Fibroblast of skin of left biceps (primary cell): Measurements from ENCODE around the gene TMEM192.
"Not testable (repeated sequence)": the region's sequence is repeated elsewhere in the genome, so short reads cannot be mapped to it uniquely, and the experiment has no call there.

Experiments used
- DNase-seq, 2 experiments: peaks; one replicate each; pipeline ENCODE4 v3.0.0-alpha.2; 2013; ENCODE audit warnings: low read depth in 2 of 2

Gene TMEM192

GRCh38 chr4:165094873-165095272, 17.8 kb downstream of the TMEM192 start:
- no peak for DNase-seq

DNA sequence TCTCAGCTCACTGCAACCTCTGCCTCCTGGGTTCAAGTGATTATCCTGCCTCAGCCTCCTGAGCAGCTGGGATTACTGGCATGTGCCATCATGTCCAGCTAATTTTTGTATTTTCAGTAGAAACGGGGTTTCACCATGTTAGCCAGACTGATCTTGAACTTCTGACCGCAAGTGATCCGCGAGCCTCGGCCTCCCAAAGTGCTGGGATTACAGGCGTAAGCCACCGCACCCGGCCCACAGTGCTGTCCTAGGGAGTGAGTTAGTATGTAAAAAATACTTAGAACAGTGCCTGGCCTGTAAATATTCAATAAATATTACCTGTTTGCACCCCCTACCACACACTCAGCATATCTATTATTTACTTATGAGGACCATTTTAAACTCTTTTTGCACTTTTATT, 20.5 kb downstream of the TMEM192 start:
- not testable (repeated sequence) for DNase-seq

- no peak for DNase-seq
Measured at GRCh38 chr4:165088366-165088765, 24.3 kb downstream of the TMEM192 start.

GRCh38 chr4:165085946-165086345, 26.7 kb downstream of the TMEM192 start:
- no peak for DNase-seq

DNA sequence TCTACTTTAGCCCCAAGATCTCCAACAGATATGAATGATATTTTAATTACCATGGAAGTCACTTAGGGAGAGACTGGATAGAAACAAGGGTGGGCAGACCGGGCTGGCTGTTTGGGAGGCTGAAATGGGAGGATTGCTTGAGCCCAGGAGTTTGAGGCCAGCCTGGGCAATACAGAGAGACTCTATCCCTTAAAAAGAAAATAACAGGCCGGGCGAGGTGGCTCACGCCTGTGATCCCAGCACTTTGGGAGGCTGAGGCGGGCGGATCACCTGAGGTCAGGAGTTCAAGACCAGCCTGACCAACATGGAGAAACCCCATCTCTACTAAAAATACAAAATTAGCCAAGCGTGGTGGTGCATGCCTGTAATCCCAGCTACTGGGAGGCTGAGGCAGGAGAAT, 27.9 kb downstream of the TMEM192 start:
- not testable (repeated sequence) for DNase-seq

- DNase-seq, result no peak
Measured at GRCh38 chr4:165079476-165079875, 33.2 kb downstream of the TMEM192 start.

GRCh38 chr4:165077034-165077578, 35.6 kb downstream of the TMEM192 start:
- DNase-seq, result no peak

GRCh38 chr4:165073346-165073745, 39.3 kb downstream of the TMEM192 start:
- DNase-seq, result not testable (repeated sequence)

GRCh38 chr4:165070560-165070959, 42.1 kb downstream of the TMEM192 start:
- no peak for DNase-seq

GRCh38 chr4:165060938-165061337, 51.7 kb downstream of the TMEM192 start:
- DNase-seq, result no peak

GRCh38 chr4:165059386-165059785, 53.3 kb downstream of the TMEM192 start:
- DNase-seq, result no peak

GRCh38 chr4:165058666-165059065, 54.0 kb downstream of the TMEM192 start:
- DNase-seq, result no peak

DNA sequence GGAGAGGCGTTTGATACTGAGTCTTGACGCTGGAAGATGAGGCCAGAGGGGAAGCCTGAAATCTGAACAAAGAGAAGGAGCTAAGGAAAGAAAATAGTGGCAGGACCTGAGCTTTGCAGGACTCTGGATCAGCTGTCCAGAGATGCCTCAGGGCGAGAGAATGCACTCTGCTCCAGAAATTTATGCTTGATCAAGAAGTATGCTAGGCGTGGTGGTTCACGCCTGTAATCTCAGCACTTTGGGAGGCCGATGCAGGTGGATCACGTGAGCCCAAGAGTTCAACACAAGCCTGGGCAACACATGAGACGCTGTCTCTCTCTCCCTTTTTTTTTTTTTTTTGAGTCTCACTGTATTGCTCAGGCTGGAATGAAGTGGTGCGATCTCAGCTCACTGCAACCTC, 57.1 kb downstream of the TMEM192 start:
- no peak for DNase-seq

DNA sequence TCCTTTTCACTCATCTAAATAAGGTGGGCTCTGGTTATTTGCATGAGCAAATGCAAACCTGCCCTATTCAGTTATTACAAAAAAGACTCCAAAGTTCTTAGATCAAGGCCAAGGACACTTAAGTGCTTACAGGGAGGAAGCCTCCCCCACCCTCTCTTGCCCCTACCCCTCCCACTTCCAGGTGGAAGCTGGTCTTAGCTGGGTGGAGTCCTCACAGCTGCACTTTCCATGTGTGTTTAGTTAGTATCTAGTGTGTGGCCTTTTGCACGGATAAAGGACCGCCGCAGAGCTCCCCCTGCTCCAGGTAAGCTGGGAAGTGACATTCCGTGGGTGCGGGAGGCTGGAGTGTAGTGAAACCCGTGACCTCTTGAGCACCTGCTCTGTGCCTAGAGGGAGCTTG, 59.0 kb downstream of the TMEM192 start, which contains the start of gene TRIM75:
Gene TRIM75, plus strand, starts transcription at position 222 of the 400 bp plus-strand sequence. CDS start 5,282 bp downstream, outside the sequence.
- DNase-seq, result no peak

DNA sequence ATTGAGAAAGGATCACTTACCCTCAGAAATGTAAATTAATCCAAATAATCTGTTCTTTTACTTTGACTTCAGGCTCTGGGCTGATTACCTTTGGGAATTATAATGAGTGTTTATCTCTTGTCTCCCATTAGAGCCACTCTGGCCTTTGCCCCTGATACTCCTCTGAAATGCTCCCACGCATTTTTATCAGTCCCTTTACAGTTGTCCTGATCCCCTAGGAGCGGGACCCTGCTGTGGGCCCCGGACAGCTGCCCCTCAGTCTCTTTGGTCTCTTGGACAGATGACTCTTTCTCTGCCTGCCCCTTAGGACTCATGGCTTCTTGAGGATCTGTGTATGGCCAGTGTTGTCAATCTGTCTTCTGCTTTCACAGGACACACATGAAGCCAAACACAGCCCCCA, 60.0 kb downstream of the TMEM192 start:
- DNase-seq, result no peak

DNA sequence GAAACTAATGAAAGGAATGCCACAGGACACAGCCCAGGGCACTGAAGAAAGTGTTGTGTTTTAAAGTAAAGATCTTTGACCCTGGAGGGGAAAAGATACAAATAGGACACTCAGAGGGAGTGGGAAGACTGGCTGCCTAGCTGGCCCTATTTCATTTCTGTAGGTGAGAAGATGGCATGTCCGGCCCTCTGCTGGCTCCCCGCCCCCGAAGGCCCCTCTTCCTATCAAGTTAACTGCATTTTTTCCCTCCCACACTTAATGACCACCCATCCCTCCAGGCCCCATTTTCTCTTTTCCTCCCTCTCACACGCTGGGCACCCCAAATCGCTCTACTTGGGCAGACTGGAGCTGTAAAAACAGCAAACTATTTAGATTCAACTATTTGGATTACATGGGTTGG, 64.5 kb downstream of the TMEM192 start:
- no peak for DNase-seq

- no peak for DNase-seq
Measured at GRCh38 chr4:165031436-165032211, 81.0 kb downstream of the TMEM192 start, which contains the start of gene TRIM60. TSS of gene TRIM60 (plus strand) at chr4:165031999. CDS start at chr4:165040073, 8,074 bp downstream.

- DNase-seq, result no peak
Measured at GRCh38 chr4:165027762-165028402, 84.8 kb downstream of the TMEM192 start.

DNA sequence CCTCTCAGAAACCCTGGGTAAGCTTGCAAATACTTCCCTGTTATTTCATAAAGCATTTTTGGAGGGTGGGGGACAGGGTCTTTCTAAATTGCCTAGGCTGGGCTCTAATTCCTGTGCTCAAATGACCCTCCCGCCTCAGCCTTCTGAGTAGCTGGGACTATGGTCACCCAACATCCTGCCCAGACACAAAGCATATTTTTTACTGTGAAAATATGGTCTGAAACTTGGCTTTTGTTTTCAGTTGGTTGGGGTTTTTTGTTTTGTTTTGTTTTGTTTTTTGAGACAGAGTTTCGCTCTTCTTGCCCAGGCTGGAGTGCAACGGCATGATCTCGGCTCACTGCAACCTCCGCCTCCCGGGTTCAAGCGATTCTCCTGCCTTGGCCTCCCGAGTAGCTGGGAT, 86.9 kb downstream of the TMEM192 start:
- DNase-seq, result not testable (repeated sequence)
